HepG2 (cell line): ENCODE data around the gene FAIM.
"Not testable (repeated sequence)": the region's sequence is repeated elsewhere in the genome, so short reads cannot be mapped to it uniquely, and the experiment has no call there.

Experiments used
- FOSL2 ChIP-seq: sonication (generic); formaldehyde crosslinking; IDR thresholded peaks from 2 replicates; pipeline ENCODE4 v1.4.0; 2020; ENCODE audit warnings: missing genetic modification reagents
- POLR2A ChIP-seq, 2 experiments: IDR thresholded peaks; 2 replicates each; pipeline ENCODE4 v1.6.1; 2011; ENCODE audit warnings: low read depth in 2 of 2, low read length in 2 of 2, mild to moderate bottlenecking in 1 of 2, moderate library complexity in 1 of 2; ENCODE audit not compliant: insufficient read depth in 1 of 2
- ZNF354B ChIP-seq: sonication (generic); formaldehyde crosslinking; IDR thresholded peaks from 2 replicates; pipeline ENCODE4 v1.8.0; 2022; ENCODE audit warnings: mild to moderate bottlenecking, missing genetic modification reagents
- TF ChIP-seq, protein P1 (sequence below): IDR thresholded peaks from 2 replicates; pipeline ENCODE4 v1.6.1; 2012; ENCODE audit warnings: inconsistent platforms
- TF ChIP-seq, protein P2 (sequence below), 2 experiments: IDR thresholded peaks; 2 replicates each; pipeline ENCODE4 v1.6.1; 2011 to 2012; ENCODE audit warnings: low read length in 2 of 2, borderline replicate concordance in 1 of 2, low read depth in 1 of 2, mild to moderate bottlenecking in 1 of 2, moderate library complexity in 1 of 2

DNA sequence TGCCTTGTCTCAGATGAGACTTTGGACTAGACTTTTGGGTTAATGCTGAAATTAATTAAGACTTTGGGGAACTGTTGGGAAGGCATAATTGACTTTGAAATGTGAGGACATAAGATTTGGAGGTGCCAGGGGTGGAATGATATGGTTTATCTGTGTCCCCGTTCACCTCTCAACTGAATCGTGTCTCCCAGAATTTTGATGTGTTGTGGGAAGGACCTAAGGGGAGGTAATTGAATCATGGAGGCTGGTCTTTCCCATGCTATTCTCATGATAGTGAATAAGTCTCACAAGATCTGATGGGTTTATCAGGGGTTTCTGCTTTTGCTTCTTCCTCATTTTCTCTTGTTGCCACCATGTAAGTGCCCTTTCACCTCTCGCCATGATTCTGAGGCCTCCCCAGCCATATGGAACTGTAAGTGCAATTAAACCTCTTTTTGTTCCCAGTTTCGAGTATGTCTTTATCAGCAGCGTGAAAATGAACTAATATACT lies 4.4 kb upstream of the FAIM start:
- not testable (repeated sequence) for TF ChIP-seq FOSL2 (CRISPR knock-in tag); POLR2A (IDR thresholded peaks at IDR 0.05; ENCODE audit: insufficient read depth in 1 of 2, low read depth in 2 of 2, low read length in 2 of 2); ZNF354B (CRISPR knock-in tag)
- TF ChIP-seq, protein P1, sequence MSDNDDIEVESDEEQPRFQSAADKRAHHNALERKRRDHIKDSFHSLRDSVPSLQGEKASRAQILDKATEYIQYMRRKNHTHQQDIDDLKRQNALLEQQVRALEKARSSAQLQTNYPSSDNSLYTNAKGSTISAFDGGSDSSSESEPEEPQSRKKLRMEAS = not testable (repeated sequence)
- TF ChIP-seq, protein P2, sequence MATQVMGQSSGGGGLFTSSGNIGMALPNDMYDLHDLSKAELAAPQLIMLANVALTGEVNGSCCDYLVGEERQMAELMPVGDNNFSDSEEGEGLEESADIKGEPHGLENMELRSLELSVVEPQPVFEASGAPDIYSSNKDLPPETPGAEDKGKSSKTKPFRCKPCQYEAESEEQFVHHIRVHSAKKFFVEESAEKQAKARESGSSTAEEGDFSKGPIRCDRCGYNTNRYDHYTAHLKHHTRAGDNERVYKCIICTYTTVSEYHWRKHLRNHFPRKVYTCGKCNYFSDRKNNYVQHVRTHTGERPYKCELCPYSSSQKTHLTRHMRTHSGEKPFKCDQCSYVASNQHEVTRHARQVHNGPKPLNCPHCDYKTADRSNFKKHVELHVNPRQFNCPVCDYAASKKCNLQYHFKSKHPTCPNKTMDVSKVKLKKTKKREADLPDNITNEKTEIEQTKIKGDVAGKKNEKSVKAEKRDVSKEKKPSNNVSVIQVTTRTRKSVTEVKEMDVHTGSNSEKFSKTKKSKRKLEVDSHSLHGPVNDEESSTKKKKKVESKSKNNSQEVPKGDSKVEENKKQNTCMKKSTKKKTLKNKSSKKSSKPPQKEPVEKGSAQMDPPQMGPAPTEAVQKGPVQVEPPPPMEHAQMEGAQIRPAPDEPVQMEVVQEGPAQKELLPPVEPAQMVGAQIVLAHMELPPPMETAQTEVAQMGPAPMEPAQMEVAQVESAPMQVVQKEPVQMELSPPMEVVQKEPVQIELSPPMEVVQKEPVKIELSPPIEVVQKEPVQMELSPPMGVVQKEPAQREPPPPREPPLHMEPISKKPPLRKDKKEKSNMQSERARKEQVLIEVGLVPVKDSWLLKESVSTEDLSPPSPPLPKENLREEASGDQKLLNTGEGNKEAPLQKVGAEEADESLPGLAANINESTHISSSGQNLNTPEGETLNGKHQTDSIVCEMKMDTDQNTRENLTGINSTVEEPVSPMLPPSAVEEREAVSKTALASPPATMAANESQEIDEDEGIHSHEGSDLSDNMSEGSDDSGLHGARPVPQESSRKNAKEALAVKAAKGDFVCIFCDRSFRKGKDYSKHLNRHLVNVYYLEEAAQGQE (IDR thresholded peaks at IDR 0.05; ENCODE audit: borderline replicate concordance in 1 of 2, low read depth in 1 of 2, low read length in 2 of 2) = not testable (repeated sequence)
